ENCODE results near the gene ACTG2. TPM values are rescaled to one million over a fixed set of nuclear protein-coding genes. Genes with fewer than 3 reads are reported as not detected.

The ACTG2 gene
- total RNA-seq, 4 donors from 2014 or later, result 2,261 to 5,929 (median 3,123) TPM

GRCh38 chr2:73949802-73950201 lies 57.0 kb downstream of the ACTG2 start:
- Histone ChIP-seq H3K27ac (no peak overlapping the region), H3K4me1 (peaks cover 0 to 23% (median 0%) of the 10 kb centered on the region in 3 donors), H3K4me3 (no peak overlapping the region), H3K27me3 (no peaks in the 10 kb centered on the region), H3K36me3 (peaks cover 0 to 94% of the 10 kb centered on the region in 2 donors), H3K9me3 (no peaks in the 10 kb centered on the region)
- TF ChIP-seq POLR2A (IDR thresholded peaks at IDR 0.05) (no peak), POLR2AphosphoS5 (IDR thresholded peaks at IDR 0.05) (no peak), EP300 (IDR thresholded peaks at IDR 0.05) (no peak)
- TF ChIP-seq, protein P1, sequence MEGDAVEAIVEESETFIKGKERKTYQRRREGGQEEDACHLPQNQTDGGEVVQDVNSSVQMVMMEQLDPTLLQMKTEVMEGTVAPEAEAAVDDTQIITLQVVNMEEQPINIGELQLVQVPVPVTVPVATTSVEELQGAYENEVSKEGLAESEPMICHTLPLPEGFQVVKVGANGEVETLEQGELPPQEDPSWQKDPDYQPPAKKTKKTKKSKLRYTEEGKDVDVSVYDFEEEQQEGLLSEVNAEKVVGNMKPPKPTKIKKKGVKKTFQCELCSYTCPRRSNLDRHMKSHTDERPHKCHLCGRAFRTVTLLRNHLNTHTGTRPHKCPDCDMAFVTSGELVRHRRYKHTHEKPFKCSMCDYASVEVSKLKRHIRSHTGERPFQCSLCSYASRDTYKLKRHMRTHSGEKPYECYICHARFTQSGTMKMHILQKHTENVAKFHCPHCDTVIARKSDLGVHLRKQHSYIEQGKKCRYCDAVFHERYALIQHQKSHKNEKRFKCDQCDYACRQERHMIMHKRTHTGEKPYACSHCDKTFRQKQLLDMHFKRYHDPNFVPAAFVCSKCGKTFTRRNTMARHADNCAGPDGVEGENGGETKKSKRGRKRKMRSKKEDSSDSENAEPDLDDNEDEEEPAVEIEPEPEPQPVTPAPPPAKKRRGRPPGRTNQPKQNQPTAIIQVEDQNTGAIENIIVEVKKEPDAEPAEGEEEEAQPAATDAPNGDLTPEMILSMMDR (IDR thresholded peaks at IDR 0.05), result no peak
- ATAC-seq, result no peak

GRCh38 chr2:73952499-73953446 lies 60.0 kb downstream of the ACTG2 start:
- Histone ChIP-seq H3K36me3 (peaks cover 0 to 97% of the 10 kb centered on the region in 2 donors), H3K4me1 (peaks cover 0 to 23% (median 0%) of the 10 kb centered on the region in 3 donors), H3K9me3 (no peaks in the 10 kb centered on the region), H3K4me3 (no peak overlapping the region), H3K27ac (no peak overlapping the region), H3K27me3 (no peaks in the 10 kb centered on the region)
- peak; percentile 68 for ATAC-seq
- TF ChIP-seq, protein P1 (IDR thresholded peaks at IDR 0.05), result no peak
- no peak for TF ChIP-seq EP300 (IDR thresholded peaks at IDR 0.05)
- peak; percentile 14 for TF ChIP-seq POLR2AphosphoS5 (IDR thresholded peaks at IDR 0.05)
- TF ChIP-seq POLR2A (IDR thresholded peaks at IDR 0.05), result no peak
- WGBS, 2 donors (ENCODE audit: low coverage in 1 of 2), result 58 to 59% methylated on average over 3 to 12 of the region's 12 CpGs

- no peak for ATAC-seq
- peaks cover 0 to 16% (median 0%) of the 10 kb centered on the region in 3 donors for H3K4me1 ChIP-seq
- H3K4me3 ChIP-seq, result no peak overlapping the region
- H3K27me3 ChIP-seq, result no peaks in the 10 kb centered on the region
- no peak for TF ChIP-seq EP300 (IDR thresholded peaks at IDR 0.05)
- no peak for TF ChIP-seq POLR2A (IDR thresholded peaks at IDR 0.05)
- TF ChIP-seq, protein P1 (IDR thresholded peaks at IDR 0.05), result no peak
- TF ChIP-seq POLR2AphosphoS5 (IDR thresholded peaks at IDR 0.05), result no peak
- no peaks in the 10 kb centered on the region for H3K9me3 ChIP-seq
- H3K36me3 ChIP-seq, result peaks cover 0 to 88% of the 10 kb centered on the region in 2 donors
- no peak overlapping the region for H3K27ac ChIP-seq
- WGBS, 2 donors (ENCODE audit: low coverage in 1 of 2), result 91 to 93% methylated on average over 4 to 5 of the region's 5 CpGs
Observed at GRCh38 chr2:73956218-73956865, 63.5 kb downstream of the ACTG2 start.

- no peak for TF ChIP-seq EP300 (IDR thresholded peaks at IDR 0.05)
- TF ChIP-seq POLR2A (IDR thresholded peaks at IDR 0.05), result no peak
- TF ChIP-seq, protein P1 (IDR thresholded peaks at IDR 0.05), result no peak
- no peak for TF ChIP-seq POLR2AphosphoS5 (IDR thresholded peaks at IDR 0.05)
- Histone ChIP-seq H3K36me3 (peaks cover 0 to 48% of the 10 kb centered on the region in 2 donors), H3K9me3 (peaks cover 0 to 4% (median 0%) of the 10 kb centered on the region in 3 donors), H3K4me3 (no peak overlapping the region), H3K4me1 (no peaks in the 10 kb centered on the region), H3K27ac (no peak overlapping the region), H3K27me3 (no peaks in the 10 kb centered on the region)
- 88 to 90% methylated on average over 3 to 4 of the region's 4 CpGs for WGBS, 2 donors (ENCODE audit: low coverage in 1 of 2)
- no peak for ATAC-seq
Observed at GRCh38 chr2:73961274-73961673, 68.5 kb downstream of the ACTG2 start.

All from gastroesophageal sphincter (tissue), 4 donors.